Thoracic aorta (tissue), 2 donors: ENCODE data around the gene TUBB3. TPM values are rescaled to one million over a fixed set of nuclear protein-coding genes. Genes with fewer than 3 reads are reported as not detected.

Experiments used
- ATAC-seq: fragments of 150-250 bp; one replicate; pipeline ENCODE4 v1.8.0; 2017; ENCODE audit warnings: low read depth; ENCODE audit not compliant: insufficient number of reproducible peaks, low FRiP score
- DNase-seq: peaks from one replicate; pipeline ENCODE4 v3.0.0-alpha.2; 2020; ENCODE audit warnings: low spot score
- H3K27ac ChIP-seq, 2 donors: fragments of 200-600 bp; sonication (generic); 1 replicate in 1 of 2; 2 replicates in 1 of 2; pipeline ENCODE4 v1.5.1; 2016; ENCODE audit warnings: mild to moderate bottlenecking in 2 of 2, moderate library complexity in 2 of 2
- H3K27me3 ChIP-seq: fragments of 200-600 bp; sonication (generic); replicated peaks from 2 replicates; pipeline ENCODE4 v1.6.0; 2016; ENCODE audit warnings: mild to moderate bottlenecking; ENCODE audit not compliant: insufficient read depth
- H3K36me3 ChIP-seq: fragments of 200-600 bp; sonication (generic); one replicate; pipeline ENCODE4 v1.5.1; 2016
- H3K4me1 ChIP-seq, 2 donors: fragments of 200-600 bp; sonication (generic); 1 replicate in 1 of 2; 2 replicates in 1 of 2; pipeline versions ENCODE4 v1.5.1 to v1.6.0; 2016; ENCODE audit warnings: low read depth in 2 of 2, mild to moderate bottlenecking in 1 of 2; ENCODE audit not compliant: control insufficient read depth in 1 of 2
- H3K4me3 ChIP-seq: fragments of 200-600 bp; sonication (generic); 2 replicates; pipeline ENCODE4 v1.5.1; 2016; ENCODE audit warnings: mild to moderate bottlenecking
- H3K9me3 ChIP-seq: fragments of 200-600 bp; sonication (generic); 2 replicates; pipeline ENCODE4 v1.5.1; 2016
- total RNA-seq, 2 donors: library from RNA; depleted of rRNA; stranded (reverse); fragments of >200 nt; gene quantifications; one replicate each; pipeline versions ENCODE4 v1.1.0 to v1.2.3, GENCODE V29; 2016
- TF ChIP-seq, protein P1 (sequence below): fragments of 200-600 bp; sonication (generic); IDR thresholded peaks from one replicate; pipeline ENCODE4 v1.5.1; 2019; ENCODE audit warnings: antibody characterized with exemption

Gene TUBB3
- total RNA-seq, 2 donors from 2014 or later = 4.2 to 18.0 TPM

- no peak overlapping the region for H3K27ac ChIP-seq
- DNase-seq (no peak), ATAC-seq (no peak)
- no peak overlapping the region for H3K4me3 ChIP-seq
- TF ChIP-seq, protein P1, sequence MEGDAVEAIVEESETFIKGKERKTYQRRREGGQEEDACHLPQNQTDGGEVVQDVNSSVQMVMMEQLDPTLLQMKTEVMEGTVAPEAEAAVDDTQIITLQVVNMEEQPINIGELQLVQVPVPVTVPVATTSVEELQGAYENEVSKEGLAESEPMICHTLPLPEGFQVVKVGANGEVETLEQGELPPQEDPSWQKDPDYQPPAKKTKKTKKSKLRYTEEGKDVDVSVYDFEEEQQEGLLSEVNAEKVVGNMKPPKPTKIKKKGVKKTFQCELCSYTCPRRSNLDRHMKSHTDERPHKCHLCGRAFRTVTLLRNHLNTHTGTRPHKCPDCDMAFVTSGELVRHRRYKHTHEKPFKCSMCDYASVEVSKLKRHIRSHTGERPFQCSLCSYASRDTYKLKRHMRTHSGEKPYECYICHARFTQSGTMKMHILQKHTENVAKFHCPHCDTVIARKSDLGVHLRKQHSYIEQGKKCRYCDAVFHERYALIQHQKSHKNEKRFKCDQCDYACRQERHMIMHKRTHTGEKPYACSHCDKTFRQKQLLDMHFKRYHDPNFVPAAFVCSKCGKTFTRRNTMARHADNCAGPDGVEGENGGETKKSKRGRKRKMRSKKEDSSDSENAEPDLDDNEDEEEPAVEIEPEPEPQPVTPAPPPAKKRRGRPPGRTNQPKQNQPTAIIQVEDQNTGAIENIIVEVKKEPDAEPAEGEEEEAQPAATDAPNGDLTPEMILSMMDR = no peak
- H3K9me3 ChIP-seq = no peaks in the 10 kb centered on the region
- H3K4me1 ChIP-seq = peaks cover 6 to 19% of the 10 kb centered on the region in 2 donors
- H3K27me3 ChIP-seq = no peaks in the 10 kb centered on the region
- H3K36me3 ChIP-seq = peaks cover 11% of the 10 kb centered on the region
Observed at GRCh38 chr16:89952049-89952448, 28.9 kb downstream of the TUBB3 start.

- H3K36me3 ChIP-seq = peaks cover 13% of the 10 kb centered on the region
- H3K4me1 ChIP-seq = peaks cover 6 to 16% of the 10 kb centered on the region in 2 donors
- H3K27me3 ChIP-seq = no peaks in the 10 kb centered on the region
- H3K4me3 ChIP-seq = no peak overlapping the region
- H3K9me3 ChIP-seq = no peaks in the 10 kb centered on the region
- no peak overlapping the region for H3K27ac ChIP-seq
- TF ChIP-seq, protein P1 = no peak
- DNase-seq (no peak), ATAC-seq (no peak)
Observed at GRCh38 chr16:89952551-89952950, 29.4 kb downstream of the TUBB3 start.

DNA sequence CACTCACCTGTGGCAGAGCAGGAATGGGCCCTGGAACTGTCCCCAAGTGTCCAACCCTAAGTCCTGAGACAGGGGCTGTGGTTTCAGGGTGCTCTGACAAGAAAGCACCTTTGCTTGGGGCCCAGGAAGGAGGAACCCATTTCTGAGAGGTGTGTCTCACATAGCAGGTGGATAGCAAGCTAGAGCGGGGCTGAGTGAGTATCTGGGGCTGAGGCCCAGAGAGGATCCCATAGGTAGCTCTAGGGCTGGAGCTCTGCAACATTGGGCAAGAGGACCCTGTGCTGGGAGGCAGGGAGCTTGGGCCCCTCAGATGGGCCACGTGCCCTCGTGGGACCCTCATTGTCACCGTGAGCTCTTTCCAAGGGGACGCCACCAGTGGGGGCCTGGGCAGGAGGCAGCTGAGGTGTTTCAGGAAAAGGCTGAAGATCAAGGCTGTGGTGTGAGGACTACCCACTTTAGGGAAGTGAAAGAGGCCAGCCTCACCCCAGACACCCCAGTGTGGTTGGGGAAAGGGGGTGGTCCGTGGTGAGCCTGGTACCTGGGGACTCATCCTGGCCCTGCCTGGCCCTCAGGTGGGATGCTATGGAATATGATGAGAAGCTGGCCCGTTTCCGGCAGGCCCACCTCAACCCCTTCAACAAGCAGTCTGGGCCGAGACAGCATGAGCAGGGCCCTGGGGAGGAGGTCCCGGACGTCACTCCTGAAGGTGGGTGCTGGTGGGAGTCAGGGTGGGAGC is 30.7 kb downstream of the TUBB3 start:
- TF ChIP-seq, protein P1 = no peak
- no peaks in the 10 kb centered on the region for H3K9me3 ChIP-seq
- no peak overlapping the region for H3K4me3 ChIP-seq
- DNase-seq (no peak), ATAC-seq (no peak)
- H3K27me3 ChIP-seq = no peaks in the 10 kb centered on the region
- H3K27ac ChIP-seq = no peak overlapping the region
- peaks cover 3 to 11% of the 10 kb centered on the region in 2 donors for H3K4me1 ChIP-seq
- H3K36me3 ChIP-seq = peaks cover 18% of the 10 kb centered on the region

DNA sequence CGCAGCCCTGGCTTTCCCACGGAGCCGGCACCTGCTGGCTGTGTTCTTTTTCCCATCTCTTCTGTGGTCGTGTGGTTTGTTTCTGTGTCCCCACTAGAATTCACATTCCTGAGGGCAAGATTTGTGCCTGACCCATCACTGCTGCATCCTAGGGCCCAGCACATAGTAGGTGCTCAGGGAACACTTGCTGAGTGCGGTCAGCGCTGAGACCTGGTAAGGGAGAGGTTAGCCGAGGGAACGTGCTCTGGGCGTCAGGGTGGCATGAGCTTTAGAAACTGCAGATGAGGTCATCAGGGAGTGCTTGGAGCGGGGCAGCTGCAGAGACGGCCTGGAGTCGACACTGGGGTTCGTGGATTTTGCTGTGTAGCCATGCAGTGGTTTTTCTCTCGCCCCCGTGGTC is 31.3 kb downstream of the TUBB3 start:
- Histone ChIP-seq H3K27me3 (no peaks in the 10 kb centered on the region), H3K36me3 (peaks cover 22% of the 10 kb centered on the region), H3K4me3 (no peak overlapping the region), H3K4me1 (peaks cover 3 to 6% of the 10 kb centered on the region in 2 donors), H3K27ac (no peak overlapping the region), H3K9me3 (no peaks in the 10 kb centered on the region)
- ATAC-seq (no peak), DNase-seq (no peak)
- TF ChIP-seq, protein P1 = no peak

- Histone ChIP-seq H3K4me1 (no peaks in the 10 kb centered on the region), H3K9me3 (no peaks in the 10 kb centered on the region), H3K36me3 (peaks cover 22% of the 10 kb centered on the region), H3K27me3 (no peaks in the 10 kb centered on the region), H3K4me3 (no peak overlapping the region), H3K27ac (no peak overlapping the region)
- DNase-seq (no peak), ATAC-seq (no peak)
- TF ChIP-seq, protein P1 = no peak
Observed at GRCh38 chr16:89955001-89955685, 32.0 kb downstream of the TUBB3 start.
